Karpas-422 (cell line): Measurements from ENCODE around the gene AKT1S1. TPM values are rescaled to one million over a fixed set of nuclear protein-coding genes. Genes with fewer than 3 reads are reported as not detected.
"Not testable (repeated sequence)": the region's sequence is repeated elsewhere in the genome, so short reads cannot be mapped to it uniquely, and the experiment has no call there.

Experiments
- DNase-seq: peaks from one replicate; pipeline ENCODE4 v3.0.0-alpha.2; 2015
- H2AFZ ChIP-seq: fragments of 200-600 bp; sonication (generic); 2 replicates; pipeline ENCODE4 v1.6.1; 2014; ENCODE audit warnings: antibody characterized with exemption, low read length, mixed read lengths
- H3K27ac ChIP-seq: fragments of 200-600 bp; sonication (generic); 2 replicates; pipeline ENCODE4 v1.5.1; 2014; ENCODE audit warnings: mild to moderate bottlenecking, low read length, moderate library complexity
- H3K27me3 ChIP-seq: fragments of 200-600 bp; sonication (generic); 2 replicates; pipeline ENCODE4 v1.6.1; 2014; ENCODE audit warnings: low read length, mixed read lengths
- H3K36me3 ChIP-seq: fragments of 200-600 bp; sonication (generic); 2 replicates; pipeline ENCODE4 v1.6.1; 2014; ENCODE audit warnings: low read length, mixed read lengths; ENCODE audit not compliant: insufficient read depth
- H3K4me1 ChIP-seq: fragments of 200-600 bp; sonication (generic); 2 replicates; pipeline ENCODE4 v1.6.1; 2014; ENCODE audit warnings: mild to moderate bottlenecking, low read length, mixed read lengths
- H3K4me2 ChIP-seq: fragments of 200-600 bp; sonication (generic); 2 replicates; pipeline ENCODE4 v1.6.1; 2014; ENCODE audit warnings: low read length, low read depth, mild to moderate bottlenecking; ENCODE audit not compliant: poor library complexity, severe bottlenecking
- H3K4me3 ChIP-seq: fragments of 200-600 bp; sonication (generic); 2 replicates; pipeline ENCODE4 v1.5.1; 2014; ENCODE audit warnings: mild to moderate bottlenecking, antibody characterized with exemption, low read length, mixed read lengths
- H3K79me2 ChIP-seq: fragments of 200-600 bp; sonication (generic); 2 replicates; pipeline ENCODE4 v1.6.1; 2014; ENCODE audit warnings: mild to moderate bottlenecking, low read length, mixed read lengths
- H3K9ac ChIP-seq: fragments of 200-600 bp; sonication (generic); 2 replicates; pipeline ENCODE4 v1.6.0; 2014; ENCODE audit warnings: low read length
- H3K9me2 ChIP-seq: fragments of 200-600 bp; sonication (generic), shearing (Covaris generic); replicated peaks from 2 replicates; pipeline ENCODE4 v1.6.0; 2014; ENCODE audit warnings: mild to moderate bottlenecking, low read length, moderate library complexity; ENCODE audit not compliant: insufficient read depth
- H3K9me3 ChIP-seq: fragments of 300-700, 200-600 bp; sonication (generic); 2 replicates; pipeline ENCODE4 v1.6.1; 2014; ENCODE audit warnings: low read length, mixed read lengths
- H4K20me1 ChIP-seq: fragments of 200-600 bp; sonication (generic); 2 replicates; pipeline ENCODE4 v1.6.1; 2014; ENCODE audit warnings: mild to moderate bottlenecking, antibody characterized with exemption, low read length, low read depth; ENCODE audit not compliant: insufficient read depth
- total RNA-seq: library from RNA; depleted of rRNA; stranded (reverse); fragments of >200 nt; shearing (Covaris generic); gene quantifications from 2 replicates; pipeline ENCODE4 v1.2.3, GENCODE V29; 2014; ENCODE audit warnings: low replicate concordance; rRNA removed

AKT1S1 gene
- 8.2 and 8.9 TPM in 2 replicates for total RNA-seq

DNA sequence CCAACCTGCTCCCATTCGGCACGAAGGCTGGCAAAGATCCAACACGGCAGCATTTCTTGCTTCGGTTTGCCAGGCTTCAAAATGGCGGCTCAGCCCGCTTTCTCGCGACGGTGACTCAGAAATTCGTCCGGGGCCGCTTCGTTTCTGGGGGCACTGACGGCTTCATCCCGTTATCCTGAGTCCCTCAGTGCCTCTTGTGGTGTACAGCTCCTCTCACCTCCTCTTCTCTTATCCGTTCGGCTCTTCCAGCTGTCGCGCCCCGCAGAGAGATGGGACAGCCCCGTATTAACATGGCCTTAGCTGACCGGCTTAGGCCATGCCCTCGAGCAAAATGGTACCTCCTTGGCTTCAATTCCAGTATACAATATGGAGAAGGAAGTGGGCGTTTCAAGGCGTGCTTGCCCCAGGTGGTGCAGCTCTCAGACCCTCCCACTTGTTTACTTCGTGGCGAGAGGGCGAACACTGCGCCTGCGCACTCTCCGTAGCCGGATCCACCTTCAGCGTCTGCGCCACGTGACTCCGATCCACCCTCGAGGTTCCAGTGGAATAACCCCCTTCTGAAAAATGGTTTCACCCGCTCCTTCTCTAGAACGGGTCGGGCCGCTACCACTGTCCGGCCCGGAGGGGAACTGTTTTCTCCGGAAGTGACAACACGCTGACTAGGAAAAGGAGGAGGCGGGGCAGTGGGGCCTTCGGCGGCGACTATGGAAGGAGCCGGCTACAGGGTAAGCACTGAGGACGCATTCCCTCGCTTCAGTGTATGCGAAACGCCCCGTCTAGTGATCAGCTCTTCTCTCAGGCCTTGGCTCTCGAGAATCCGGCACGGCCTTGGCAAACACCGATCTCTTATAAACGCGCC lies at the start of gene AKT1S1, which contains the start of gene TBC1D17:
AKT1S1 (minus strand) TSS at position 336 of the 859 bp plus-strand sequence. CDS start 4,060 bp downstream, outside the sequence.
TBC1D17 (plus strand) TSS at position 683 of the 859 bp plus-strand sequence; CDS start at position 705, 22 bp downstream.
- no peaks in the 10 kb centered on the region for H3K27me3 ChIP-seq
- no peaks in the 10 kb centered on the region for H4K20me1 ChIP-seq
- H3K4me2 ChIP-seq = peak within 1 kb of the TSS; percentile 75
- DNase-seq = peak; percentile 100
- peak within 1 kb of the TSS; percentile 84 for H3K4me3 ChIP-seq
- no peaks in the 10 kb centered on the region for H3K9me3 ChIP-seq
- peak within 1 kb of the TSS; percentile 97 for H3K9ac ChIP-seq
- H3K79me2 ChIP-seq = peaks cover 30% of the 10 kb centered on the region
- H3K27ac ChIP-seq = peak within 1 kb of the TSS; percentile 86
- peak within 1 kb of the TSS; percentile 62 for H2AFZ ChIP-seq
- H3K36me3 ChIP-seq = peaks cover 16% of the 10 kb centered on the region; the same call in 1 of the 2 replicates
- peaks cover 25% of the 10 kb centered on the region for H3K4me1 ChIP-seq
- H3K9me2 ChIP-seq = no peaks in the 10 kb centered on the region

DNA sequence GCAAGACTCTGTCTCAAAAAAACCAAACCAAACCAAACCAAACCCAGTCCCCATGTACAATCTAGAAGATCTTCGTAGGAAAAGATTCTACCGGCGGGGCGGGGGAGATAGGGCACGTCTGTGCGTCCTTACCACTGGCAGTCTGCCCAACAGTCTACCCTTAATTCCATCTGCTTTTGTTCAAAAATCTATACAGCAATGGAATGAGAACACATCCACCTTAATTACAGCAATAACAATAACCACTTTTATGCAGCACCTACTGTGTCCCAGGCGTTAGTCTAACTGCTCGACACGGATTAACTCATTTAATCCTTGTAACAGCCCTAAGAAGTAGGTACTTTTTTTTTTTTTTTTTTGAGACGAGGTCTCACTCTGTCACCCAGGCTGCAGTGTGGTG lies 49.4 kb upstream of the AKT1S1 start:
- no peak for DNase-seq
- H4K20me1 ChIP-seq = peaks cover 15% of the 10 kb centered on the region
- H3K27ac ChIP-seq = no peak overlapping the region
- no peak overlapping the region for H2AFZ ChIP-seq
- H3K27me3 ChIP-seq = no peaks in the 10 kb centered on the region
- H3K9me3 ChIP-seq = no peaks in the 10 kb centered on the region
- H3K4me1 ChIP-seq = peaks cover 74% of the 10 kb centered on the region
- H3K9me2 ChIP-seq = no peaks in the 10 kb centered on the region
- H3K36me3 ChIP-seq = peaks cover 44% of the 10 kb centered on the region
- H3K79me2 ChIP-seq = peaks cover 94% of the 10 kb centered on the region
- H3K4me2 ChIP-seq = no peak overlapping the region
- no peak overlapping the region for H3K4me3 ChIP-seq
- no peak overlapping the region for H3K9ac ChIP-seq

DNA sequence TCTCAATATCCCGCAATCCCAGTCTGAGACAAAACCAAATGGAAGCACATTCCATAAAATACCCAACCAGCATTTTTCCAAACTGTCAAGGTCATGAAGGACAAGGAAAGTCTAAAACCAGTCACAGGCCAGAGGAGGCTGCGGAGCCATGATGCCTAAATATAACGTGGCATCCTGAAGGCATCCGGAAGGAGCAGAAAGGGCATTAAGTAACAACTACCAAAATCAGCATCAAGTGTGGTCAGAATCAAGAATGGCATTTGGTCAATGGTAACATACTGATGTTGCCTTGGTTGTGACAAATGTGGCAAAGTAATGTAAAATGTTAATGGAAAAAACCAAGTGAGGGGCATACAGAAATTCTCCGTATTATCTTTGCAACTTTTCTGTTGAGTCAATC lies 48.3 kb upstream of the AKT1S1 start:
- no peaks in the 10 kb centered on the region for H3K9me2 ChIP-seq
- H3K9ac ChIP-seq = peak overlapping the region; percentile 68; the same call in 1 of the 2 replicates
- peak overlapping the region; percentile 91; the same call in 1 of the 2 replicates for H3K27ac ChIP-seq
- no peak for DNase-seq
- H3K79me2 ChIP-seq = peaks cover 94% of the 10 kb centered on the region
- H4K20me1 ChIP-seq = peaks cover 8% of the 10 kb centered on the region
- peak overlapping the region; percentile 66 for H3K4me2 ChIP-seq
- peaks cover 35% of the 10 kb centered on the region for H3K36me3 ChIP-seq
- no peaks in the 10 kb centered on the region for H3K9me3 ChIP-seq
- no peak overlapping the region for H2AFZ ChIP-seq
- 0 out of 2 replicates have a peak overlapping the region, but pooled peaks have one; percentile 7 for H3K4me3 ChIP-seq
- no peaks in the 10 kb centered on the region for H3K27me3 ChIP-seq
- H3K4me1 ChIP-seq = peaks cover 66% of the 10 kb centered on the region

DNA sequence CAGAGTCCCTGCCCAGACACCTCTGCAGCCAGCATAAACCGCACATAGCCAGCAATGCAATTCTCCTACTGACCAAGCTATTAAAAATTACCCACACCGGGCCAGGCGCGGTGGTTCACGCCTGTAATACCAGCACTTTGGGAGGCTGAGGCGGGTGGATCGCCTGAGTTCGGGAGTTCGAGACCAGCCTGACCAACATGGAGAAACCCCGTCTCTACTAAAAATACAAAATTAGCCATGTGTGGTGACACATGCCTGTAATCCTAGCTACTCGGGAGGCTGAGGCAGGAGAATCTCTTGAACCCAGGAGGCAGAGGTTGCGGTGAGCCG lies 47.7 kb upstream of the AKT1S1 start:
- Histone ChIP-seq H3K4me2 (peak overlapping the region; percentile 66), H3K4me3 (peak overlapping the region; percentile 52; the same call in 1 of the 2 replicates), H3K79me2 (peaks cover 93% of the 10 kb centered on the region), H3K9ac (peak overlapping the region; percentile 68), H3K4me1 (peaks cover 60% of the 10 kb centered on the region), H3K36me3 (peaks cover 32% of the 10 kb centered on the region), H3K27ac (peak overlapping the region; percentile 91)
- not testable (repeated sequence) for H2AFZ ChIP-seq, H3K9me2 ChIP-seq, H4K20me1 ChIP-seq, DNase-seq, H3K9me3 ChIP-seq, H3K27me3 ChIP-seq

DNA sequence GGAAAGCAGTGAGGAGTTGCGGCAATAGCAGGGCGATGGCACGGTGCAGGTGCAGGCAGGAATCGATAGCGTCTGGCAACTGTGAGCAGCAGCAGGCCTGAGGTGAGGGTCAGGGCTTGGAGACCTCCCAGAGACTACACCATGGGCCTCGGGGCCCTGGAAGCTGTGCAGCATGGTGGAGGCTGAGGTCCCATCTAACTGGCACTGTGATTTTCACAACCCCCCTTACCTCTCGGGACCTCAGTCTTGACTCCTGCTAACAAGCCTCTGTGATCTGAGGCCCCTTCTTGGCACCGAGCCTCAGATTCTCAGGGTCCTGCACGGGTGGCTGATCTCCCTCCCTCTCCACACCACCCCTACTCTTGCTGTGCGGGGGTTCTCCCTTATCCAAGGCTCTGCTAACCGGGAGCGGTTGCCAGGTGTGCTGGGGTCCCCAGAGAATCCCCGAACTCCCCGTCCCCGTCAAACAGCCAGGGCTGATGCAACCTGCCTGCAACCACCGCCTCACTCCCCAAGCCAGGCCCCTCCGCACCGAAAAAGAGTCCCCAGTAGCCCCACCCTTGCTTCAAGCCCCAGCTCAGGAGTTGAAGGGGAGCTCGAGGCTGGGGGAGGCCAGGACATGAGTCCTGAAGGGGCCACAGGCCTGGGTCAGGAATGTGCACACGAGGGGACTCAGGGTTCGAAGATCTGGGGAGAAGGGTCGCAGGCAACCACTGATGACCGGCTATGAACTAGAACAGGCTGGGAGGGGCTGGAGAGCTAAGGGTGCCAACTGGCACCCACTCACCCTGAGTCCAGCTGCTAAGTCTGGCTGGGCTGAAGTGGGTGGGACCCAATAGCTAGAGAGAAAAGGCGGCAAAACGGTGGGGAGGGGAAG lies 47.1 kb upstream of the AKT1S1 start:
- Histone ChIP-seq H3K4me3 (peak overlapping the region; percentile 52), H4K20me1 (0 out of 2 replicates have a peak, but pooled peaks cover 7% of the 10 kb centered on the region), H3K79me2 (peaks cover 92% of the 10 kb centered on the region), H3K9ac (peak overlapping the region; percentile 68), H2AFZ (no peak overlapping the region), H3K4me1 (peaks cover 56% of the 10 kb centered on the region), H3K27ac (peak overlapping the region; percentile 91), H3K9me2 (no peaks in the 10 kb centered on the region), H3K4me2 (peak overlapping the region; percentile 66), H3K36me3 (peaks cover 30% of the 10 kb centered on the region), H3K9me3 (no peaks in the 10 kb centered on the region), H3K27me3 (no peaks in the 10 kb centered on the region)
- peak; percentile 88 for DNase-seq

DNA sequence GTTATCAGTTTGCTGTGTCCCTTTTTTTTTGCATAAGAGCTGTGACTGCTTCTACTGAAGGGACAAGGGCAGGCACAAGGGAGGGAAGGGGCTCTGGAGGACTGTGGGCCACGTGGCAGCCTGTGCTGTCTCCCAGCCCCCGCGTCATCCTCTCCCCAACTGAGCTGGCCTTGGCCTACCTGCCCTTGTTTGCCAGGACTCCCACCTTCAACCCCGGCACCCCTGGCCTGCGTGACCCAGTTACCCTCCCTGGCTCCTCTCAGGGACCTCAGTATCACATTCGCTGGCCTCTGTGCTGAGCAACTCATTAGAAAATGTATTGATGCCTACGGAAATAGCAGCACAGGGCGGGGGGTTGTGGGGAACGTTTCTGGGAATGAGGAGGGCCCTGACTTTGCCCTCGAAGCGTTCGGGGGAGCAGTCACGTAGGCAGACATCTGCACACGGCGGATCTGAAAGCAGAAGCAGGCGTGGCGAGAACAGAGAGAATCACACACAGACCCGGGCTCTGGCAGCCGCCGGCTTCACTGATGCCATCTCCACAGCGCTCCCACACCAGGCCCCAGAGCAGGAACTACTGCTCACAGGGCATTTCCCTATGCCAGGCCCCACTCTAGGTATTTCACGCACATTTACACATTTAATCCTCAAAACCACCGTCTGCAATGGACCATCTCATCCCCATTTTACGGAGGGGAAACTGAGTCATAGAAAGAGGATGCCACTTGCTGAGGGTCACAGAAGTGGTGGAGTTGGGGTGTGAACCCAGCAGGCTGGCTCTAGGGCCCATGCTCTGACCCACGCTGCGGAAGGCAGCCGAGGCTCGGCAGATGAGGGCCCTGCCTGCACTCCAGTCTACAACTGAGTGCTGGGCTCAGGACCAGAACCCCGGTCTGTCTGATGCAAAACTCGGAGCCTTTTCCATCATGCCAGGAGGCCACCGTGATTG lies 46.2 kb upstream of the AKT1S1 start:
- peaks cover 33% of the 10 kb centered on the region for H3K36me3 ChIP-seq
- peaks cover 88% of the 10 kb centered on the region for H3K79me2 ChIP-seq
- H3K9me2 ChIP-seq = no peaks in the 10 kb centered on the region
- H3K27me3 ChIP-seq = no peaks in the 10 kb centered on the region
- DNase-seq = no peak
- no peaks in the 10 kb centered on the region for H3K9me3 ChIP-seq
- 0 out of 2 replicates have a peak, but pooled peaks cover 11% of the 10 kb centered on the region for H4K20me1 ChIP-seq
- peak overlapping the region; percentile 66 for H3K4me2 ChIP-seq
- H3K9ac ChIP-seq = peak overlapping the region; percentile 68
- H3K4me3 ChIP-seq = peak overlapping the region; percentile 52
- peaks cover 53% of the 10 kb centered on the region for H3K4me1 ChIP-seq
- H3K27ac ChIP-seq = peak overlapping the region; percentile 91
- H2AFZ ChIP-seq = no peak overlapping the region
